Measurements from ENCODE around the gene GPR132. TPM values are rescaled to one million over a fixed set of nuclear protein-coding genes. Genes with fewer than 3 reads are reported as not detected.

GPR132 gene
- total and polyA plus RNA-seq, 2 of the 13 experiments (the other 11 are each of a cell fraction or from before 2014, with no cell fraction given) = not detected

- POLR2A ChIA-PET = no interaction called here
- no TSS peak for BruUV-seq (replicated peaks)
These were observed 2.7 kb upstream of the GPR132 start for GRCh38 chr14:105067969-105068301.

More at GRCh38 chr14:105067969-105068301, 2.7 kb upstream of the GPR132 start:
- no peak overlapping the region for H2AFZ ChIP-seq (ENCODE audit: low read length)
- no peaks in the 10 kb centered on the region for H4K20me1 ChIP-seq (ENCODE audit: insufficient read depth, low read length)
- H3K4me1 ChIP-seq (ENCODE audit: insufficient read depth, low read length) = peaks cover 13% of the 10 kb centered on the region
- H3K4me2 ChIP-seq (ENCODE audit: low read depth, low read length) = no peak overlapping the region
- no CpG with 5 or more reads among the region's 12 CpGs for WGBS (ENCODE audit: low lambda C conversion rate)
- no peak for FAIRE-seq
- intact Hi-C loops (cut with micrococcal nuclease; ENCODE audit: unreplicated experiment) = no loop called here
- H3K79me2 ChIP-seq (ENCODE audit: insufficient read depth, low read length) = no peaks in the 10 kb centered on the region
- H3K4me3 ChIP-seq (replicated peaks in 1 of 3; ENCODE audit: insufficient read depth in 1 of 3, low read depth in 2 of 3, low read length in 3 of 3) = no peak overlapping the region
- no peak for TF ChIP-seq ZNF10 (CRISPR knock-in tag; IDR thresholded peaks at IDR 0.05; ENCODE audit: borderline replicate concordance, low read depth)
- TF ChIP-seq JARID2 (CRISPR knock-in tag; IDR thresholded peaks at IDR 0.05; ENCODE audit: insufficient replicate concordance) = no peak
- no peak for TF ChIP-seq THAP8 (CRISPR knock-in tag; IDR thresholded peaks at IDR 0.05; ENCODE audit: borderline replicate concordance)
- TF ChIP-seq ARNT2 (CRISPR knock-in tag; IDR thresholded peaks at IDR 0.05; ENCODE audit: low read depth) = no peak
- no peak for TF ChIP-seq ETS1 (CRISPR knock-in tag; IDR thresholded peaks at IDR 0.05)
- no peak for TF ChIP-seq SKIL (CRISPR knock-in tag; IDR thresholded peaks at IDR 0.05; ENCODE audit: borderline replicate concordance)
- no peak for TF ChIP-seq ZBTB1 (CRISPR knock-in tag; IDR thresholded peaks at IDR 0.05; ENCODE audit: borderline replicate concordance)
- TF ChIP-seq KAT7 (CRISPR knock-in tag; IDR thresholded peaks at IDR 0.05; ENCODE audit: borderline replicate concordance) = no peak
- TF ChIP-seq DDIT3 (CRISPR knock-in tag; IDR thresholded peaks at IDR 0.05) = no peak
- no peak for TF ChIP-seq HMG20B (CRISPR knock-in tag; conservative IDR thresholded peaks at IDR 0.05)
- no peak for TF ChIP-seq ZBTB7B (CRISPR knock-in tag; IDR thresholded peaks at IDR 0.05)
- no peak for TF ChIP-seq ZFYVE20 (CRISPR knock-in tag; IDR thresholded peaks at IDR 0.05; ENCODE audit: borderline replicate concordance, low read depth)
- TF ChIP-seq ZNF709 (CRISPR knock-in tag; IDR thresholded peaks at IDR 0.05) = no peak
- TF ChIP-seq NCOR1 (IDR thresholded peaks at IDR 0.05; ENCODE audit: borderline replicate concordance, low read length) = no peak
- TF ChIP-seq HIVEP1 (CRISPR knock-in tag; IDR thresholded peaks at IDR 0.05) = no peak
- no peak for DNase-seq (ENCODE audit: low spot score)
- H3K9ac ChIP-seq (ENCODE audit: insufficient read depth, low read depth, low read length) = no peak overlapping the region
- ATAC-seq = no peak
- H3K9me3 ChIP-seq (ENCODE audit: low read length) = no peaks in the 10 kb centered on the region
- H3K36me3 ChIP-seq (replicated peaks in 1 of 2; ENCODE audit: control insufficient read depth in 1 of 2, insufficient read depth in 2 of 2, low read length in 2 of 2) = no peaks in the 10 kb centered on the region
- H3K27ac ChIP-seq (ENCODE audit: extremely low read length, insufficient read depth, low read length) = no peak overlapping the region
- in situ Hi-C loops (cut with HindIII; ENCODE audit: extremely low pct_ligation_motif_present, low pct_unique_long_range_greater_than_20kb) = no loop called here
- CTCF ChIA-PET (ENCODE audit: low intra/inter-chr PET ratio, low total read pairs) = no interaction called here
- H3K27me3 ChIP-seq (ENCODE audit: control insufficient read depth in 1 of 2, insufficient read depth in 2 of 2, low read length in 2 of 2) = peaks cover 9 to 50% of the 10 kb centered on the region in 2 experiments; a peak in 4 of 5 replicates

All from HepG2 (cell line).